IMR-90 (cell line): ENCODE data around the gene CDH13. TPM values are rescaled to one million over a fixed set of nuclear protein-coding genes. Genes with fewer than 3 reads are reported as not detected.

Source experiments
- ATAC-seq: fragments of 200-7000 bp; cut with Tn5 transposase; 2 replicates; pipeline ENCODE4 v1.9.1; 2020; ENCODE audit warnings: low read depth, mild to moderate bottlenecking, moderate library complexity
- BruUV-seq: library from RNA; stranded (reverse); fragments of 400-500 nt; replicated peaks from 2 replicates; lab custom pipeline; 2021; lab: Mats Ljungman, UMichigan
- CTCF ChIA-PET: fragments of 300-600 bp; formaldehyde crosslinking; extraction: SDS; loops from one replicate; lab custom pipeline; 2021; ENCODE audit warnings: antibody characterized with exemption; lab: Yijun Ruan, JAX
- POLR2A ChIA-PET: fragments of 300-600 bp; sonication (Branson Sonifier 250); formaldehyde crosslinking; loops from one replicate; lab custom pipeline; 2022; ENCODE audit warnings: antibody characterized with exemption; ENCODE audit not compliant: unreplicated experiment; lab: Charles Lee
- DNase-seq: peaks from one replicate; pipeline ENCODE4 v3.0.0; 2013
- H2AFZ ChIP-seq: replicated peaks from 2 replicates; pipeline ENCODE3; 2013; ENCODE audit warnings: low read length, mild to moderate bottlenecking; ENCODE audit not compliant: poor library complexity
- H2AK5ac ChIP-seq: 2 replicates; pipeline ENCODE4 v1.6.1; 2013; ENCODE audit warnings: low read depth, low read length, inconsistent platforms
- H2AK9ac ChIP-seq: replicated peaks from 2 replicates; pipeline ENCODE3; 2013; ENCODE audit warnings: mild to moderate bottlenecking, low read depth, low read length, moderate library complexity; ENCODE audit not compliant: poor library complexity
- H2BK120ac ChIP-seq: 2 replicates; pipeline ENCODE4 v1.6.1; 2013; ENCODE audit warnings: low read depth, low read length, inconsistent platforms
- H2BK15ac ChIP-seq: 3 replicates; pipeline ENCODE4 v1.6.1; 2013; ENCODE audit warnings: low read depth, low read length, inconsistent platforms
- H2BK20ac ChIP-seq: 2 replicates; pipeline ENCODE4 v1.6.1; 2013; ENCODE audit warnings: low read depth, mild to moderate bottlenecking, inconsistent platforms, low read length, moderate library complexity
- H2BK5ac ChIP-seq: 2 replicates; pipeline ENCODE4 v1.6.1; 2013; ENCODE audit warnings: mild to moderate bottlenecking, low read depth, low read length, inconsistent platforms; ENCODE audit not compliant: poor library complexity, severe bottlenecking
- H3K14ac ChIP-seq: replicated peaks from 2 replicates; pipeline ENCODE4 v1.6.1; 2013; ENCODE audit warnings: low read depth, low read length, inconsistent platforms
- H3K18ac ChIP-seq: 2 replicates; pipeline ENCODE4 v1.6.1; 2013; ENCODE audit warnings: low read depth, low read length, control low read depth
- H3K23ac ChIP-seq: 2 replicates; pipeline ENCODE4 v1.6.1; 2013; ENCODE audit warnings: low read depth, low read length, inconsistent platforms
- H3K27ac ChIP-seq: 2 replicates; pipeline ENCODE4 v1.5.1; 2013; ENCODE audit warnings: mild to moderate bottlenecking, control low read depth, low read length; ENCODE audit not compliant: insufficient read depth
- H3K27me3 ChIP-seq: 2 replicates; pipeline ENCODE4 v1.6.1; 2013; ENCODE audit warnings: low read length; ENCODE audit not compliant: control insufficient read depth, insufficient read depth
- H3K36me3 ChIP-seq: 2 replicates; pipeline ENCODE4 v1.6.1; 2013; ENCODE audit warnings: low read length, mixed read lengths; ENCODE audit not compliant: control insufficient read depth, insufficient read depth
- H3K4ac ChIP-seq: 2 replicates; pipeline ENCODE4 v1.6.1; 2013; ENCODE audit warnings: low read depth, low read length, inconsistent platforms
- H3K4me1 ChIP-seq: 2 replicates; pipeline ENCODE4 v1.6.1; 2013; ENCODE audit warnings: low read length, mixed read lengths; ENCODE audit not compliant: control insufficient read depth, insufficient read depth
- H3K4me2 ChIP-seq: 2 replicates; pipeline ENCODE4 v1.6.1; 2013; ENCODE audit warnings: low read depth, mild to moderate bottlenecking, control low read depth, low read length, moderate library complexity
- H3K4me3 ChIP-seq: 2 replicates; pipeline ENCODE4 v1.5.1; 2013; ENCODE audit warnings: low read depth, mild to moderate bottlenecking, control low read depth, low read length, moderate library complexity; ENCODE audit not compliant: insufficient read depth
- H3K56ac ChIP-seq: 2 replicates; pipeline ENCODE4 v1.6.1; 2013; ENCODE audit warnings: low read length, inconsistent platforms; ENCODE audit not compliant: insufficient read depth; ENCODE audit errors: extremely low read depth
- H3K79me1 ChIP-seq, 2 experiments: 2 replicates each; pipeline ENCODE4 v1.6.1; 2013; ENCODE audit warnings: low read length in 2 of 2, inconsistent platforms in 1 of 2, low read depth in 1 of 2
- H3K9ac ChIP-seq: 2 replicates; pipeline ENCODE4 v1.6.1; 2013; ENCODE audit warnings: low read depth, low read length, control low read depth
- H3K9me1 ChIP-seq: 2 replicates; pipeline ENCODE4 v1.6.1; 2013; ENCODE audit warnings: low read length, inconsistent platforms; ENCODE audit not compliant: insufficient read depth
- H3K9me3 ChIP-seq: 2 replicates; pipeline ENCODE4 v1.6.1; 2013; ENCODE audit warnings: low read length; ENCODE audit not compliant: control insufficient read depth, insufficient read depth
- H4K20me1 ChIP-seq: 2 replicates; pipeline ENCODE4 v1.6.1; 2013; ENCODE audit warnings: low read length, inconsistent platforms; ENCODE audit not compliant: insufficient read depth
- H4K5ac ChIP-seq: 2 replicates; pipeline ENCODE4 v1.6.1; 2013; ENCODE audit warnings: mild to moderate bottlenecking, low read depth, low read length, control low read depth
- H4K8ac ChIP-seq, 2 experiments: 2 replicates each; pipeline ENCODE4 v1.6.1; 2013; ENCODE audit warnings: low read depth in 2 of 2, low read length in 2 of 2, control low read depth in 1 of 2, inconsistent platforms in 1 of 2
- H4K91ac ChIP-seq: 2 replicates; pipeline ENCODE4 v1.6.1; 2013; ENCODE audit warnings: low read depth, low read length, inconsistent platforms; ENCODE audit not compliant: insufficient read depth
- USF2 ChIP-seq: fragments of 150-350 bp; IDR thresholded peaks from 2 replicates; pipeline ENCODE4 v1.6.1; 2017; ENCODE audit warnings: mild to moderate bottlenecking, antibody characterized with exemption, low read length, low read depth
- WGBS, 2 experiments: methylation state at CpG; one replicate each; pipeline versions ENCODE4 v1.1.5 to v1.1.7; 2013; ENCODE audit warnings: missing lambda C conversion rate in 2 of 2; ENCODE audit not compliant: insufficient read length in 1 of 2; ENCODE audit errors: extremely low coverage in 2 of 2; 5-methylcytosine and 5-hydroxymethylcytosine counted together
- dilution Hi-C: fragments of 300-500 bp; cut with HindIII; formaldehyde crosslinking; loops from one replicate; pipeline ENCODE4 v1.14.3; 2018; ENCODE audit warnings: low sequenced_read_pairs; ENCODE audit not compliant: unreplicated experiment
- in situ Hi-C: fragments of 300-500 bp; cut with MboI; formaldehyde crosslinking; loops from 3 replicates; pipeline ENCODE4 v1.14.3; 2019; ENCODE audit warnings: low sequenced_read_pairs, inconsistent platforms, mixed read lengths
- intact Hi-C: fragments of 100-400 bp; cut with micrococcal nuclease; formaldehyde crosslinking; loops from 2 replicates; pipeline ENCODE4 v1.10.0; 2022
- polyA plus RNA-seq, 3 experiments: library from polyadenylated mRNA; depleted of rRNA; stranded (reverse); fragments of >200 nt; gene quantifications; 2 replicates each; pipeline ENCODE4 v1.2.3, GENCODE V29; 2012; ENCODE audit warnings: low replicate concordance in 1 of 3
- total RNA-seq: library from RNA; depleted of rRNA; stranded (reverse); fragments of >200 nt; gene quantifications from 2 replicates; pipeline ENCODE4 v1.2.3, GENCODE V29; 2012

Gene CDH13
- total and polyA plus RNA-seq, 2 of the 4 experiments (the other 2 are of a cell fraction) = 61.6 to 74.7 TPM

DNA sequence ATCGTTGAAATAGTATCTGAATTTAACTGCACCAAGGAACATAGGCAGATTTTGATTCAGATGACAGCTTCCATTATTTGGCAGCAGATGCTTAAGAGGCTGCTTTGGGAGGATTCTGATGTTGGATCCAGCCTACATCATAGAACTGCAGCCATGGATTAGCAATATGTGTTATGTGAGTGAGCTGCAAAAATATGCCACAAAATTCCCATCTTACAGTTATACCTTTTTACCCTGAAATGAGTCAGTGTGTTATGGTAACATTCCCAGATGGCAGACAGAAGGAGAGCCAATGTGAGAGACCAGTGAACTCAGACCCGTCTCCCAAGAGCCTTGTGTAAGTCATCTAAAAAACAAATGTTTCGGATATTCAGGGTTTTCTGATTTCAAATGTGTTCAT is 206.1 kb downstream of the CDH13 start:
- H3K4me2 ChIP-seq = no peak overlapping the region
- no peak overlapping the region for H3K18ac ChIP-seq
- intact Hi-C loops = no loop called here
- no peak overlapping the region for H4K91ac ChIP-seq
- POLR2A ChIA-PET = interaction anchor here (0.6 kb wide), 1 partner anchor 334 kb away, joined by 3 read pairs; no protein-coding TSS in a partner anchor
- H3K27ac ChIP-seq = no peak overlapping the region
- no peak overlapping the region for H2BK15ac ChIP-seq
- 0 out of 2 replicates have a peak, but pooled peaks cover 7% of the 10 kb centered on the region for H4K20me1 ChIP-seq
- no peak overlapping the region for H3K56ac ChIP-seq
- no peaks in the 10 kb centered on the region for H3K36me3 ChIP-seq
- H3K79me1 ChIP-seq = peaks cover 0 to 15% of the 10 kb centered on the region in 2 experiments; a peak in 2 of 4 replicates
- no peak overlapping the region for H4K5ac ChIP-seq
- no peak for TF ChIP-seq USF2
- no peak overlapping the region for H3K9ac ChIP-seq
- in situ Hi-C loops = no loop called here
- H3K4me1 ChIP-seq = no peaks in the 10 kb centered on the region
- no TSS peak for BruUV-seq
- 0 out of 2 replicates have a peak, but pooled peaks cover 3% of the 10 kb centered on the region for H3K9me1 ChIP-seq
- peak; percentile 67 for ATAC-seq
- 80% methylated on average over 1 of the region's 3 CpGs; no CpG with 5 or more reads in 1 of the 2 experiments for WGBS, 2 experiments
- H3K4ac ChIP-seq = no peak overlapping the region
- no peak overlapping the region for H3K14ac ChIP-seq
- no peak overlapping the region for H4K8ac ChIP-seq
- H3K9me3 ChIP-seq = no peaks in the 10 kb centered on the region
- no peak overlapping the region for H2BK20ac ChIP-seq
- DNase-seq = peak; percentile 90
- no peaks in the 10 kb centered on the region for H3K27me3 ChIP-seq
- no peak overlapping the region for H2AK9ac ChIP-seq
- H2AFZ ChIP-seq = no peak overlapping the region
- H2BK5ac ChIP-seq = no peak overlapping the region
- dilution Hi-C loops = no loop called here
- H3K23ac ChIP-seq = no peak overlapping the region
- H2BK120ac ChIP-seq = no peak overlapping the region
- H2AK5ac ChIP-seq = no peak overlapping the region
- CTCF ChIA-PET = interaction anchor here (0.9 to 1.1 kb wide), 2 partner anchors 11 to 46 kb away, joined by 3 read pairs; no protein-coding TSS in a partner anchor
- H3K4me3 ChIP-seq = no peak overlapping the region
